RWPE2 (cell line): ENCODE measurements around the gene TFPI.
A peak's percentile ranks its signal among the peaks of the same experiment; 100 is the strongest.

Source experiments
- ATAC-seq: fragments of 200-7000 bp; cut with Tn5 transposase; 3 replicates; pipeline ENCODE4 v1.9.1; 2021; ENCODE audit warnings: low read depth
- DNase-seq: peaks from one replicate; pipeline ENCODE4 v3.0.0-alpha.2; 2020; ENCODE audit warnings: low spot score
- H3K27ac ChIP-seq: fragments of 450-650 bp; 2 replicates; pipeline ENCODE4 v1.5.1; 2017; ENCODE audit warnings: mild to moderate bottlenecking; ENCODE audit not compliant: poor library complexity, severe bottlenecking
- H3K27me3 ChIP-seq: fragments of 250-450 bp; sonication (Bioruptor Pico); 2 replicates; pipeline ENCODE4 v1.5.1; 2021; ENCODE audit warnings: mild to moderate bottlenecking, moderate library complexity; ENCODE audit not compliant: insufficient read depth, poor library complexity, severe bottlenecking
- H3K36me3 ChIP-seq: fragments of 250-450 bp; sonication (Bioruptor Pico); 2 replicates; pipeline ENCODE4 v1.5.1; 2020; ENCODE audit warnings: low read depth, mild to moderate bottlenecking, moderate library complexity
- H3K4me1 ChIP-seq: fragments of 250-450 bp; sonication (Bioruptor Pico); 2 replicates; pipeline ENCODE4 v1.5.1; 2021; ENCODE audit warnings: mild to moderate bottlenecking, moderate library complexity; ENCODE audit not compliant: insufficient read depth, poor library complexity, severe bottlenecking
- H3K4me3 ChIP-seq: fragments of 250-450 bp; sonication (Bioruptor Pico); 2 replicates; pipeline ENCODE4 v1.5.1; 2021; ENCODE audit warnings: mild to moderate bottlenecking, moderate library complexity; ENCODE audit not compliant: severe bottlenecking
- H3K9me3 ChIP-seq: fragments of 250-450 bp; sonication (Bioruptor Pico); 2 replicates; pipeline ENCODE4 v1.5.1; 2021; ENCODE audit warnings: mild to moderate bottlenecking, moderate library complexity; ENCODE audit not compliant: severe bottlenecking
- CTCF ChIP-seq: fragments of 450-650 bp; IDR thresholded peaks from one replicate; pipeline ENCODE4 v1.5.1; 2017; ENCODE audit warnings: mild to moderate bottlenecking, moderate library complexity; ENCODE audit not compliant: poor library complexity, severe bottlenecking

Gene TFPI

GRCh38 chr2:187500585-187501359 lies 53.5 kb downstream of the TFPI start:
- Histone ChIP-seq H3K27ac (no peak overlapping the region), H3K4me1 (no peaks in the 10 kb centered on the region), H3K27me3 (no peaks in the 10 kb centered on the region), H3K36me3 (no peaks in the 10 kb centered on the region; the same call in 1 of the 2 replicates), H3K9me3 (peaks cover 2% of the 10 kb centered on the region), H3K4me3 (no peak overlapping the region)
- TF ChIP-seq CTCF: no peak
- ATAC-seq (peak; percentile 77), DNase-seq (no peak)

GRCh38 chr2:187499941-187500532 lies 54.2 kb downstream of the TFPI start:
- peak; percentile 79 for ATAC-seq
- peak; percentile 94 for TF ChIP-seq CTCF
- Histone ChIP-seq H3K4me3 (no peak overlapping the region), H3K27ac (no peak overlapping the region), H3K36me3 (no peaks in the 10 kb centered on the region; the same call in 1 of the 2 replicates), H3K27me3 (no peaks in the 10 kb centered on the region), H3K9me3 (peaks cover 2% of the 10 kb centered on the region), H3K4me1 (no peaks in the 10 kb centered on the region)
- DNase-seq: no peak

- Histone ChIP-seq H3K27me3 (no peaks in the 10 kb centered on the region), H3K27ac (no peak overlapping the region), H3K4me3 (no peak overlapping the region), H3K36me3 (no peaks in the 10 kb centered on the region; the same call in 1 of the 2 replicates), H3K4me1 (no peaks in the 10 kb centered on the region), H3K9me3 (peaks cover 2% of the 10 kb centered on the region)
- DNase-seq: no peak
- TF ChIP-seq CTCF: peak; percentile 89
- ATAC-seq: no peak
Measured at GRCh38 chr2:187497858-187498463, 56.3 kb downstream of the TFPI start.

- peaks cover 2% of the 10 kb centered on the region for H3K9me3 ChIP-seq
- no peak for ATAC-seq
Measured at GRCh38 chr2:187497140-187497539, 57.1 kb downstream of the TFPI start.

More at GRCh38 chr2:187497140-187497539, 57.1 kb downstream of the TFPI start:
- no peak overlapping the region for H3K4me3 ChIP-seq
- H3K27ac ChIP-seq: no peak overlapping the region
- H3K4me1 ChIP-seq: no peaks in the 10 kb centered on the region
- no peaks in the 10 kb centered on the region for H3K27me3 ChIP-seq
- TF ChIP-seq CTCF: no peak
- DNase-seq: no peak
- H3K36me3 ChIP-seq: no peaks in the 10 kb centered on the region; the same call in 1 of the 2 replicates
